Astrocyte (in vitro differentiated cells and primary cell): ENCODE measurements around the gene LRRC36.

Source experiments
- CTCF ChIP-seq: IDR thresholded peaks from 2 replicates; pipeline ENCODE4 v1.5.1; 2011; ENCODE audit warnings: low read depth, mild to moderate bottlenecking, inconsistent platforms, low read length, moderate library complexity; ENCODE audit not compliant: insufficient read depth
- EZH2 ChIP-seq: IDR thresholded peaks from 2 replicates; pipeline ENCODE4 v1.6.1; 2012; ENCODE audit warnings: mild to moderate bottlenecking, low read length, inconsistent platforms; ENCODE audit not compliant: insufficient read depth

- no peak for TF ChIP-seq CTCF
- no peak for TF ChIP-seq EZH2
These were observed 25.4 kb upstream of the LRRC36 start for GRCh38 chr16:67301080-67301782.
